HepG2 (cell line): ENCODE results near the gene SLX4.

Experiments used
- HDAC1 ChIP-seq: sonication (generic); formaldehyde crosslinking; IDR thresholded peaks from 2 replicates; pipeline ENCODE4 v1.5.1; 2020; ENCODE audit warnings: mild to moderate bottlenecking, missing genetic modification reagents
- ZNF24 ChIP-seq: fragments of 450-650 bp; IDR thresholded peaks from 2 replicates; pipeline ENCODE4 v1.6.1; 2017; ENCODE audit warnings: antibody characterized with exemption, mild to moderate bottlenecking

GRCh38 chr16:3618769-3619141, 7.3 kb upstream of the SLX4 start:
- TF ChIP-seq ZNF24 (no peak), HDAC1 (CRISPR knock-in tag) (no peak)
